Neural cell (in vitro differentiated cells): ENCODE measurements around the gene RP9. TPM values are rescaled to one million over a fixed set of nuclear protein-coding genes. Genes with fewer than 3 reads are reported as not detected.

ENCODE experiments used
- H2AFZ ChIP-seq: fragments of 200-600, 300-800 bp; sonication (generic), shearing (Covaris generic); 2 replicates; pipeline ENCODE4 v1.6.0; 2014; ENCODE audit warnings: low read depth, mild to moderate bottlenecking, antibody characterized with exemption, low read length, moderate library complexity
- H3F3A ChIP-seq: fragments of 200-600 bp; shearing (Covaris generic); 2 replicates; pipeline ENCODE4 v1.6.1; 2016; ENCODE audit warnings: mild to moderate bottlenecking, moderate library complexity, mixed read lengths, antibody characterized with exemption, low read length; ENCODE audit not compliant: insufficient read depth, poor library complexity, severe bottlenecking
- H3K27ac ChIP-seq: fragments of 200-600, 300-800 bp; sonication (generic), shearing (Covaris generic); 2 replicates; pipeline ENCODE4 v1.5.1; 2014; ENCODE audit warnings: mild to moderate bottlenecking, low read length, moderate library complexity
- H3K27me3 ChIP-seq: fragments of 300-800, 200-600 bp; sonication (generic), shearing (Covaris generic); 2 replicates; pipeline ENCODE4 v1.6.0; 2014; ENCODE audit warnings: mild to moderate bottlenecking, low read depth, low read length, moderate library complexity; ENCODE audit not compliant: insufficient read depth
- H3K36me3 ChIP-seq: fragments of 300-800, 200-600 bp; sonication (generic), shearing (Covaris generic); 2 replicates; pipeline ENCODE4 v1.5.1; 2014; ENCODE audit warnings: mild to moderate bottlenecking, antibody characterized with exemption, low read length, moderate library complexity; ENCODE audit not compliant: insufficient read depth
- H3K4me2 ChIP-seq: fragments of 300-800, 200-600 bp; sonication (generic), shearing (Covaris generic); 2 replicates; pipeline ENCODE4 v1.6.0; 2014; ENCODE audit warnings: mild to moderate bottlenecking, low read length
- H3K4me3 ChIP-seq: fragments of 300-800, 200-600 bp; sonication (generic), shearing (Covaris generic); 2 replicates; pipeline ENCODE4 v1.5.1; 2014; ENCODE audit warnings: mild to moderate bottlenecking, low read length, moderate library complexity
- H3K79me2 ChIP-seq: fragments of 200-600 bp; shearing (Covaris generic); replicated peaks from 2 replicates; pipeline ENCODE4 v1.6.0; 2014; ENCODE audit warnings: mild to moderate bottlenecking, low read length, moderate library complexity; ENCODE audit not compliant: insufficient read depth
- H3K9ac ChIP-seq: fragments of 300-800, 200-600 bp; sonication (generic), shearing (Covaris generic); 2 replicates; pipeline ENCODE4 v1.6.1; 2016; ENCODE audit warnings: mild to moderate bottlenecking, low read length, mixed read lengths
- H3K9me2 ChIP-seq: fragments of 200-600 bp; shearing (Covaris generic); 2 replicates; pipeline ENCODE4 v1.6.1; 2016; ENCODE audit warnings: mild to moderate bottlenecking, low read length, mixed read lengths; ENCODE audit not compliant: insufficient read depth
- H3K9me3 ChIP-seq: fragments of 200-600, 300-800 bp; sonication (generic), shearing (Covaris generic); 2 replicates; pipeline ENCODE4 v1.6.1; 2016; ENCODE audit warnings: mild to moderate bottlenecking, mixed run types, low read length, moderate library complexity, mixed read lengths
- H4K20me1 ChIP-seq: fragments of 200-600 bp; shearing (Covaris generic); 2 replicates; pipeline ENCODE4 v1.6.1; 2016; ENCODE audit warnings: mild to moderate bottlenecking, mixed run types; ENCODE audit not compliant: insufficient read depth
- CTCF ChIP-seq: fragments of 450-650 bp; IDR thresholded peaks from 2 replicates; pipeline ENCODE4 v1.5.1; 2014; ENCODE audit warnings: antibody characterized with exemption, mild to moderate bottlenecking, moderate library complexity; ENCODE audit not compliant: poor library complexity, severe bottlenecking
- EP300 ChIP-seq: fragments of 450-650 bp; conservative IDR thresholded peaks from 2 replicates; pipeline ENCODE4 v1.6.1; 2014; ENCODE audit warnings: antibody characterized with exemption, mild to moderate bottlenecking, moderate library complexity; ENCODE audit not compliant: poor library complexity, severe bottlenecking
- EZH2 ChIP-seq: fragments of 200-600, 300-800 bp; shearing (Covaris generic), sonication (generic); IDR thresholded peaks from 2 replicates; pipeline ENCODE4 v1.6.1; 2014; ENCODE audit warnings: antibody characterized with exemption, low read length, borderline replicate concordance, mild to moderate bottlenecking; ENCODE audit not compliant: insufficient read depth, poor library complexity, severe bottlenecking
- MXI1 ChIP-seq: fragments of 450-650 bp; conservative IDR thresholded peaks from 2 replicates; pipeline ENCODE4 v1.6.1; 2014; ENCODE audit warnings: antibody characterized with exemption, mild to moderate bottlenecking; ENCODE audit not compliant: poor library complexity, severe bottlenecking
- POLR2AphosphoS5 ChIP-seq: IDR thresholded peaks from 2 replicates; pipeline ENCODE4 v1.6.1; 2012
- RAD21 ChIP-seq: fragments of 450-650 bp; conservative IDR thresholded peaks from 2 replicates; pipeline ENCODE4 v1.6.1; 2014; ENCODE audit warnings: antibody characterized with exemption, mild to moderate bottlenecking, moderate library complexity
- REST ChIP-seq: IDR thresholded peaks from 2 replicates; pipeline ENCODE4 v1.6.1; 2012; ENCODE audit warnings: borderline replicate concordance
- SMC3 ChIP-seq: fragments of 450-650 bp; conservative IDR thresholded peaks from 2 replicates; pipeline ENCODE4 v1.6.1; 2014; ENCODE audit warnings: antibody characterized with exemption, mild to moderate bottlenecking, moderate library complexity; ENCODE audit not compliant: poor library complexity
- TAF1 ChIP-seq: IDR thresholded peaks from 2 replicates; pipeline ENCODE4 v1.6.1; 2012; ENCODE audit warnings: low read depth
- polyA plus RNA-seq: library from polyadenylated mRNA; depleted of rRNA; stranded (reverse); fragments of >200 nt; gene quantifications from 2 replicates; pipeline ENCODE4 v1.2.3, GENCODE V29; 2014

RP9 gene
- polyA plus RNA-seq, 1 donor from 2014 or later: 36.9 TPM

GRCh38 chr7:33076737-33077136 lies 32.5 kb downstream of the RP9 start:
- no peak overlapping the region for H3K9ac ChIP-seq
- H3F3A ChIP-seq: no peaks in the 10 kb centered on the region
- no peaks in the 10 kb centered on the region for H4K20me1 ChIP-seq
- H3K9me2 ChIP-seq: no peaks in the 10 kb centered on the region
- H3K79me2 ChIP-seq: no peaks in the 10 kb centered on the region
- TF ChIP-seq EZH2 (no peak), SMC3 (no peak)
- H3K9me3 ChIP-seq: no peaks in the 10 kb centered on the region
- H3K4me3 ChIP-seq: no peak overlapping the region
- no peak overlapping the region for H2AFZ ChIP-seq
- H3K36me3 ChIP-seq: no peaks in the 10 kb centered on the region
- H3K4me2 ChIP-seq: no peak overlapping the region
- no peak overlapping the region for H3K27ac ChIP-seq
- no peaks in the 10 kb centered on the region for H3K27me3 ChIP-seq

GRCh38 chr7:33075818-33076518 lies 33.2 kb downstream of the RP9 start:
- Histone ChIP-seq H3K27me3 (no peaks in the 10 kb centered on the region), H3K4me3 (no peak overlapping the region), H3K4me2 (no peak overlapping the region), H3K36me3 (no peaks in the 10 kb centered on the region), H4K20me1 (no peaks in the 10 kb centered on the region), H3K9me2 (no peaks in the 10 kb centered on the region), H3K27ac (no peak overlapping the region), H2AFZ (no peak overlapping the region), H3K9me3 (no peaks in the 10 kb centered on the region), H3K79me2 (no peaks in the 10 kb centered on the region), H3F3A (no peaks in the 10 kb centered on the region), H3K9ac (no peak overlapping the region)
- no peak for TF ChIP-seq EZH2
- TF ChIP-seq REST: no peak
- TF ChIP-seq TAF1: no peak
- TF ChIP-seq RAD21: no peak
- no peak for TF ChIP-seq EP300
- TF ChIP-seq POLR2AphosphoS5: no peak
- no peak for TF ChIP-seq MXI1
- TF ChIP-seq SMC3: no peak
- TF ChIP-seq CTCF: no peak
